Fibroblast of the aortic adventitia (primary cell): ENCODE measurements around the gene OR10H4. TPM values are rescaled to one million over a fixed set of nuclear protein-coding genes. Genes with fewer than 3 reads are reported as not detected.
"Not testable (repeated sequence)": the region's sequence is repeated elsewhere in the genome, so short reads cannot be mapped to it uniquely, and the experiment has no call there.

ENCODE experiments used
- DNase-seq: peaks from one replicate; pipeline ENCODE4 v3.0.0-alpha.2; 2010; ENCODE audit warnings: low read depth
- H3K4me3 ChIP-seq: 2 replicates; pipeline ENCODE4 v1.5.1; 2011; ENCODE audit warnings: low read depth, mild to moderate bottlenecking, control low read depth, low read length, moderate library complexity
- CTCF ChIP-seq: IDR thresholded peaks from 2 replicates; pipeline ENCODE4 v1.5.1; 2011; ENCODE audit warnings: mild to moderate bottlenecking, low read length, control low read depth, inconsistent platforms; ENCODE audit not compliant: insufficient read depth
- total RNA-seq: library from RNA; depleted of rRNA; stranded (reverse); fragments of >200 nt; gene quantifications from 2 replicates; pipeline ENCODE4 v1.2.3, GENCODE V29; 2012; ENCODE audit warnings: low replicate concordance

OR10H4 gene
- total RNA-seq, 1 donor = not detected

GRCh38 chr19:15944401-15944800, 4.4 kb upstream of the OR10H4 start:
- DNase-seq = no peak
- no peak overlapping the region for H3K4me3 ChIP-seq
- TF ChIP-seq CTCF = no peak

- no peak for TF ChIP-seq CTCF
- no peak overlapping the region for H3K4me3 ChIP-seq
- no peak for DNase-seq
Observed at GRCh38 chr19:15945301-15945700, 3.5 kb upstream of the OR10H4 start.

DNA sequence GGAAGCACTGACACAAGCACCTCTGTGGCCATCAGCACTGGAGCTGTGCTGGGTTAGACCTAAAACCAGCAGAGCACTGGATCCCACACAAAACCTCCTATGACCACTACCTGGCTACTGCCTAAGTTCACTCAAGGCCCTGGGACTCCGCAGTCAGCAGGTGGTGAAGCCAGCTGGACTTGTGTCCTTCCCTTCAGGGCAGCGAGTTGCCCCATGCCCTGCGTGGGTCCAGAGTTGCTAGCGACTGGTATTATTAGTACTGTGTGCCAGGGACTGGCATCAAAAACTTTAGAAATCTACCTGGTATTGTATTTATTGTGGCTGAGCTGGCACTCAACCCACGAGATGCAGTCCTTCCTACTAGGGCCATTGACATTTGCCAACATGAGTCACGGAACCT, 6.0 kb downstream of the OR10H4 start:
- H3K4me3 ChIP-seq = no peak overlapping the region
- TF ChIP-seq CTCF = no peak
- DNase-seq = no peak

DNA sequence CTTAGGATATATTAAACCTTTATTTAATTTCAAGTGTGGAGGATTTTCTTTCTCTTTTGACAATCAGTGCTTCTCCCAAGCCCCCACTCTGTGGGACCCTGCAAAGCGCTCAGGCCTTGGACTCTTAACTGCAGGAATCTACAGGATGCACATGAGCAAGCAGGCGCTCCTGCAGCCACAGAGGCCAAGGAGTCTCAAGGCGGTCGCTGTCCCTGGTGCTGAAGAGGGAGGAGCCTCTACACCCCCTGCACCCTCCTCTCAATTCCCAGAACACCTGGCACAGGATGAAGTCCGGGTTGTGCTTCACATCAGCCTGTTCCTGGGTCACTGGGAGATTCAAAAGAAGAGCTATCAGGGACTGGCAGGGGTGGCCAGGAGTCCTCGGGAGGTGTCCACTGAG, 13.5 kb downstream of the OR10H4 start:
- no peak overlapping the region for H3K4me3 ChIP-seq
- DNase-seq = no peak
- no peak for TF ChIP-seq CTCF

DNA sequence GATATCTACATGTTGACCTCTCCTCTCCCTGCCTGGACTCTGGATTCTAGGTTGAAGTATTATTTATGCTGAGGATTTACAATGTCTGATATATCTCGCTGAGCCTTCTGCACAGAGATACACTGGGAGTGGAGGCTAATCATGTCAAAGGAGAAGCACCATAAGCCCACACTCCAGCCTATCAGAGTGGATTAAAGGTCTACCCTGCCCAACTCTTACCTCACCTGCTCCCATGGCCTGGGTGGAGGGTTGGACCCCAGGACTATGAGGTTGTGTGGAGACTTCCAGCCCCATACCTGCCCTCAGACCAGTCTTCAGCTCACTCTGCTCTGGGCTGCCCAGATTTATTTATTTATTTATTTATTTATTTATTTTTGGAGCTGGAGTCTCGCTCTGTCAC, 15.4 kb downstream of the OR10H4 start:
- H3K4me3 ChIP-seq = no peak overlapping the region
- no peak for DNase-seq
- no peak for TF ChIP-seq CTCF

GRCh38 chr19:15971224-15971780, 22.5 kb downstream of the OR10H4 start:
- H3K4me3 ChIP-seq = no peak overlapping the region
- DNase-seq = no peak
- TF ChIP-seq CTCF = no peak

DNA sequence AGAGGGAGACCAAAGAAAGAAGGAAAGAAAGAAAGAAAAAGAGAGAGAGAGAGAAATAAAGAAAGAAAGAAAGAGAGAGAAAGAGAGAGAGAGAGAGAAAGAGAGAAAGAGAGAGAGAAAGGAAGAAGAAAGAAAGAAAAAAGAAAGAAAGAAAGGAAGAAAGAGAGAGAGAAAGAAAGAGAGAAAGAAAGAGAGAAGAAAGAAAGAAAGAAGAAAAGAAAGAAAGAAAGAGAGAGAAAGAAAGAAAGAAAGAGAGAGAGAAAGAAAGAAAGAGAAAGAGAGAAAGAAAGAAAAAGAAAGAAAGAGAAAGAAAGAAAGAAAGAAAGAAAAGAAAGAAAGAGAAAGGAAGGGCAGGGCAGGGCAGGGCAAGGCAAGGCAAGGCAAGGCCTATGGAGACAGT, 23.2 kb downstream of the OR10H4 start:
- not testable (repeated sequence) for H3K4me3 ChIP-seq, DNase-seq
